CD4-positive, CD25-positive, alpha-beta regulatory T cell (primary cell): ENCODE measurements around the gene DEF6. TPM values are rescaled to one million over a fixed set of nuclear protein-coding genes. Genes with fewer than 3 reads are reported as not detected.
A peak's percentile ranks its signal among the peaks of the same experiment; 100 is the strongest.

ENCODE experiments used
- ATAC-seq, 2 donors: fragments of 150-1000 bp; cut with Tn5 transposase; one replicate each; pipeline ENCODE4 v1.10.0; 2021; ENCODE audit warnings: low read depth in 2 of 2, moderate number of reproducible peaks in 2 of 2, moderate library complexity in 1 of 2
- DNase-seq, 3 donors: peaks; one replicate each; pipeline versions ENCODE4 v3.0.0 to v3.0.0-alpha.2; 2012 to 2022; ENCODE audit warnings: mixed read lengths in 1 of 3
- H3K27ac ChIP-seq: one replicate; pipeline ENCODE4 v1.7.0; 2013; ENCODE audit warnings: mild to moderate bottlenecking, low read length; ENCODE audit not compliant: insufficient read depth, poor library complexity, severe bottlenecking
- H3K27me3 ChIP-seq: one replicate; pipeline ENCODE4 v1.7.0; 2013; ENCODE audit warnings: low read length; ENCODE audit not compliant: control insufficient read depth, insufficient read depth
- H3K36me3 ChIP-seq: one replicate; pipeline ENCODE4 v1.7.0; 2013; ENCODE audit warnings: mild to moderate bottlenecking, low read length, moderate library complexity; ENCODE audit not compliant: control insufficient read depth, insufficient read depth
- H3K4me1 ChIP-seq: 2 replicates; pipeline ENCODE4 v1.7.0; 2013; ENCODE audit warnings: mild to moderate bottlenecking, low read length; ENCODE audit not compliant: insufficient read depth, control insufficient read depth, poor library complexity, severe bottlenecking
- H3K4me3 ChIP-seq: one replicate; pipeline ENCODE4 v1.7.0; 2013; ENCODE audit warnings: low read depth, mild to moderate bottlenecking, low read length, moderate library complexity
- H3K9me3 ChIP-seq, 2 experiments: 1 replicate in 1 of 2; 2 replicates in 1 of 2; pipeline ENCODE4 v1.7.0; 2013; ENCODE audit warnings: low read length in 2 of 2, mild to moderate bottlenecking in 1 of 2, moderate library complexity in 1 of 2; ENCODE audit not compliant: control insufficient read depth in 2 of 2
- H3K27ac Mint-ChIP-seq, 3 donors: one replicate each; pipeline ENCODE4 v1.8.0; 2020 to 2022; ENCODE audit warnings: mild to moderate bottlenecking in 3 of 3, mixed read lengths in 3 of 3, moderate library complexity in 2 of 3
- H3K27me3 Mint-ChIP-seq: one replicate; pipeline ENCODE4 v1.8.0; 2022; ENCODE audit warnings: mild to moderate bottlenecking, mixed read lengths
- H3K36me3 Mint-ChIP-seq: one replicate; pipeline ENCODE4 v1.8.0; 2020; ENCODE audit warnings: mixed read lengths
- H3K4me1 Mint-ChIP-seq, 4 donors: one replicate each; pipeline ENCODE4 v1.8.0; 2020 to 2022; ENCODE audit warnings: mixed read lengths in 4 of 4, mild to moderate bottlenecking in 1 of 4
- H3K4me3 Mint-ChIP-seq, 4 donors: one replicate each; pipeline ENCODE4 v1.8.0; 2020 to 2022; ENCODE audit warnings: mild to moderate bottlenecking in 4 of 4, mixed read lengths in 4 of 4, moderate library complexity in 3 of 4
- H3K9me3 Mint-ChIP-seq, 7 donors: one replicate each; pipeline ENCODE4 v1.8.0; 2020 to 2022; ENCODE audit warnings: mixed read lengths in 7 of 7, mild to moderate bottlenecking in 3 of 7, moderate library complexity in 2 of 7
- polyA plus RNA-seq, 4 donors: library from polyadenylated mRNA; unstranded; fragments of 300-500 nt; fragmentation: Illumina TruSeq; gene quantifications; one replicate each; pipeline ENCODE4 v1.2.3, GENCODE V29; 2021
- total RNA-seq: library from RNA; stranded (reverse); gene quantifications from one replicate; pipeline ENCODE4 v1.2.3, GENCODE V29; 2022

DEF6 gene
- total and polyA plus RNA-seq, 5 donors from 2014 or later = 134 to 247 (median 141) TPM

GRCh38 chr6:35363293-35363750, 65.7 kb downstream of the DEF6 start:
- Histone ChIP-seq H3K36me3 (peaks cover 5% of the 10 kb centered on the region), H3K9me3 (no peaks in the 10 kb centered on the region), H3K4me3 (no peak overlapping the region), H3K4me1 (peaks cover 6% of the 10 kb centered on the region), H3K27ac (no peak overlapping the region), H3K27me3 (no peaks in the 10 kb centered on the region)
- H3K4me3 Mint-ChIP-seq = no peak overlapping the region
- H3K27me3 Mint-ChIP-seq = no peaks in the 10 kb centered on the region
- H3K4me1 Mint-ChIP-seq = peaks cover 9 to 63% (median 41%) of the 10 kb centered on the region in 4 donors
- peak overlapping the region in 1 of 3 donors; percentile 8 for H3K27ac Mint-ChIP-seq
- DNase-seq = no peak
- peaks cover 22% of the 10 kb centered on the region for H3K36me3 Mint-ChIP-seq
- ATAC-seq = no peak
- H3K9me3 Mint-ChIP-seq = no peaks in the 10 kb centered on the region

GRCh38 chr6:35365594-35366203, 68.1 kb downstream of the DEF6 start:
- no peak for DNase-seq

DNA sequence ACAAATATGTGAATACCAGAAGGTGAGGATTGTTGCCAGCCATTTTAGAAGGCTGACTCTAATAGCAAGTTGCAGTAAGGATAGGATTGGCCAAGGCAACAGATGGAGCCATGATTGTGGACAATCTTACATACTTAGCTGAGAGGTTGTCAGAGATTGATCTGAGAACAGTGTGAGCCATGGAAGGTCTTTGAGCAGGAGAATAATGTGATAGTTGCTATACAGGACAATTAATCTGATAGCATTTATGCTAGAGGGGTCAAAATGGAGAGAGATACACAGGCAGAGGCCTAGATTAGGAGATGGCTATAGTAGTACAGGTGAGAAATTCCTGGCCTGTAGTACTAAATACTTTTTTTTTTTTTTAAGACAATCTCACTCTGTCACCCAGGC, 68.6 kb downstream of the DEF6 start:
- Histone ChIP-seq H3K9me3 (no peaks in the 10 kb centered on the region), H3K36me3 (peaks cover under 1% of the 10 kb centered on the region), H3K4me1 (peaks cover 35% of the 10 kb centered on the region), H3K27ac (no peak overlapping the region), H3K27me3 (no peaks in the 10 kb centered on the region), H3K4me3 (no peak overlapping the region)
- Mint-ChIP-seq H3K4me3 (peak overlapping the region in 1 of 4 donors; percentile 0), H3K4me1 (peaks cover 8 to 67% (median 51%) of the 10 kb centered on the region in 4 donors), H3K9me3 (no peaks in the 10 kb centered on the region), H3K27ac (peak overlapping the region; percentile 18 to 93 (median 44)), H3K27me3 (no peaks in the 10 kb centered on the region), H3K36me3 (peaks cover 16% of the 10 kb centered on the region)
- DNase-seq (no peak), ATAC-seq (no peak)

More at GRCh38 chr6:35365594-35366203, 68.1 kb downstream of the DEF6 start:
- peak overlapping the region; percentile 18 to 93 (median 44) for H3K27ac Mint-ChIP-seq
- no peaks in the 10 kb centered on the region for H3K27me3 Mint-ChIP-seq
- peaks cover 7 to 67% (median 48%) of the 10 kb centered on the region in 4 donors for H3K4me1 Mint-ChIP-seq
- peaks cover 4% of the 10 kb centered on the region for H3K36me3 ChIP-seq
- H3K27me3 ChIP-seq = no peaks in the 10 kb centered on the region
- H3K4me3 Mint-ChIP-seq = peak overlapping the region in 2 of 4 donors; percentile 0 to 87
- no peak overlapping the region for H3K27ac ChIP-seq
- no peak overlapping the region for H3K4me3 ChIP-seq
- H3K9me3 ChIP-seq = no peaks in the 10 kb centered on the region
- H3K4me1 ChIP-seq = peaks cover 30% of the 10 kb centered on the region
- no peak for ATAC-seq
- peaks cover 12% of the 10 kb centered on the region for H3K36me3 Mint-ChIP-seq
- H3K9me3 Mint-ChIP-seq = no peaks in the 10 kb centered on the region

GRCh38 chr6:35367646-35368037, 70.0 kb downstream of the DEF6 start:
- Mint-ChIP-seq H3K27ac (peak overlapping the region in 2 of 3 donors; percentile 39 to 88), H3K27me3 (no peaks in the 10 kb centered on the region), H3K9me3 (peaks cover 0 to 1% (median 0%) of the 10 kb centered on the region in 7 donors), H3K36me3 (peaks cover 17% of the 10 kb centered on the region), H3K4me3 (no peak overlapping the region), H3K4me1 (peaks cover 14 to 62% (median 55%) of the 10 kb centered on the region in 4 donors)
- H3K9me3 ChIP-seq = no peaks in the 10 kb centered on the region
- H3K4me1 ChIP-seq = peaks cover 39% of the 10 kb centered on the region
- H3K36me3 ChIP-seq = no peaks in the 10 kb centered on the region
- H3K27ac ChIP-seq = peak overlapping the region; percentile 42
- DNase-seq (no peak), ATAC-seq (no peak)
- H3K4me3 ChIP-seq = no peak overlapping the region
- no peaks in the 10 kb centered on the region for H3K27me3 ChIP-seq

GRCh38 chr6:35368038-35368887, 70.6 kb downstream of the DEF6 start:
- Mint-ChIP-seq H3K4me1 (peaks cover 14 to 60% (median 51%) of the 10 kb centered on the region in 4 donors), H3K27me3 (no peaks in the 10 kb centered on the region), H3K27ac (peak overlapping the region; percentile 64 to 85 (median 73)), H3K9me3 (peaks cover 0 to 1% (median 0%) of the 10 kb centered on the region in 7 donors), H3K36me3 (peaks cover 21% of the 10 kb centered on the region), H3K4me3 (peak overlapping the region in 3 of 4 donors; percentile 13 to 49 (median 43))
- H3K27ac ChIP-seq = peak overlapping the region; percentile 42
- H3K4me3 ChIP-seq = peak overlapping the region; percentile 55
- no peaks in the 10 kb centered on the region for H3K27me3 ChIP-seq
- no peaks in the 10 kb centered on the region for H3K36me3 ChIP-seq
- no peaks in the 10 kb centered on the region for H3K9me3 ChIP-seq
- DNase-seq = peak in 1 of 3 donors; percentile 64
- peaks cover 39% of the 10 kb centered on the region for H3K4me1 ChIP-seq
- ATAC-seq = no peak

DNA sequence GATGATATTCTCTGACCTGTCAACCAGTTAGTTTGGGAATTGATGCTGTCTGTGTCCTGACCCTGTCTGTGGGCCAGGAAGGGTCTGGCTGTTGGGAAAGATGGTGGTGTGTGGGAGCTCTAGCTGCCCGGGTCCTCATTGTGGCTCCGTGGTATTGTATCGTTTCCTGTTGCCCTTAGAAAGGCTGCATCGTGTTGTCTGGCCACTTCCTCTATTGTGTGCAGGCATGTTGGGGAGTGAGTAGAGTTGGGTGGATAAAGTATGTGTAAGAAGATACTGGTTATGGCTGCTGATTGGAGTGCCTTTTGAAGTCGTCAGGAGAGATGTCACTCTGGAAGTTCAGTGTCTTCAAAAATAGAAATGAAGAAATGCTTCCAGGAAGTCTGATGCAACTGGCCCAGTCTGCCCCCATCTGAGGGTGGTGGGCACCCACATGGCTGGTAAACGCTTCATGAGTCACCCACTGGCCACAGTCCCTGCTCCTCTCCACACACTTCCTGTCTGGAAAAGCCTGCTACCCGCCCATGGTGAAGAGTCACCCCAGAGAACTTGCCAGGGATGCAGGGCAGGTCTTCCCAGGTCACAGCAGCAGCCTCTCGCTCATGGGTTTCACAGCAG, 72.6 kb downstream of the DEF6 start:
- Histone ChIP-seq H3K4me1 (peaks cover 39% of the 10 kb centered on the region), H3K4me3 (peak overlapping the region; percentile 55), H3K27me3 (no peaks in the 10 kb centered on the region), H3K27ac (no peak overlapping the region), H3K9me3 (no peaks in the 10 kb centered on the region), H3K36me3 (no peaks in the 10 kb centered on the region)
- Mint-ChIP-seq H3K27me3 (no peaks in the 10 kb centered on the region), H3K27ac (peak overlapping the region; percentile 73 to 98 (median 89)), H3K9me3 (peaks cover 0 to 1% (median 0%) of the 10 kb centered on the region in 7 donors), H3K4me3 (peak overlapping the region; percentile 29 to 83 (median 77)), H3K4me1 (peaks cover 19 to 59% (median 53%) of the 10 kb centered on the region in 4 donors), H3K36me3 (peaks cover 28% of the 10 kb centered on the region)
- ATAC-seq = peak; percentile 63 to 74
- peak in 1 of 3 donors; percentile 69 for DNase-seq

DNA sequence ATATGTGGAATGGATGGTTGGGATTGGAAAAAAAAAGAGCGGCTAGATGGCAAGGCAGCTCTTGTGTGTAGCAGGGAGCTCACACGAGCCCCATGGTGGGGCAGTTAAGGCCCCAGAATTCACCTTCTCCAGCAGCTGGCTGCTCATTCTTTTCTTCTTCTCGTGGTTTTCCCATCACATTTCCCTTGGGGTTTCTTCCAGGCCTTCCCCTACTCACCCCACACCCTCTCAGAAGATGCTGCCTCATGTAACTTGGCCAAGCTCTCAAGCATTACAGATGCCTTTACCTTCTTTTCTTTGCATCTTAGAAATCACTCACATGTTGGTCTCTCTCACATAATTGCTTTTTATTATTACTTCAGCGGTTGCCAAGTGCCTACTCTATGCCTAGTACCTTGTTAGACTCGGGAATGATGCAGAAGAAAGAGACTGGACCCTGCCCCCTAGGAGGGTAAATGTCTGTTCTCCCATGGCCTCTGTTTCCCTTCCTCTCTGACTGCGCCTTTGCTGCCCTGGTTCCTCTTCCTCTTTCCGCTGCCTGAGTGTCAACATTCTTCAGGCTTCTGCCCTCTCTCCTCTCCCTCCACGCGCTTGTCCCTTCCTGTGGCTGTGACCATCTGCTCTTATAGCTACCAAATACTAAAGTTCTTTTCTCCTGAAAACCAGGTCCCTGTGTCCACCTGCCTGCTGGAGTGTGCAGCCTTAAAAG, 73.3 kb downstream of the DEF6 start:
- H3K27ac Mint-ChIP-seq = peak overlapping the region; percentile 72 to 86 (median 73)
- no peaks in the 10 kb centered on the region for H3K27me3 Mint-ChIP-seq
- Histone ChIP-seq H3K9me3 (no peaks in the 10 kb centered on the region), H3K27me3 (no peaks in the 10 kb centered on the region), H3K4me1 (peaks cover 39% of the 10 kb centered on the region), H3K36me3 (no peaks in the 10 kb centered on the region), H3K4me3 (peak overlapping the region; percentile 40), H3K27ac (no peak overlapping the region)
- peak overlapping the region; percentile 58 to 83 (median 77) for H3K4me3 Mint-ChIP-seq
- H3K4me1 Mint-ChIP-seq = peaks cover 19 to 55% (median 50%) of the 10 kb centered on the region in 4 donors
- DNase-seq (no peak), ATAC-seq (no peak)
- peaks cover 0 to 1% (median 0%) of the 10 kb centered on the region in 7 donors for H3K9me3 Mint-ChIP-seq
- peaks cover 28% of the 10 kb centered on the region for H3K36me3 Mint-ChIP-seq
